Measurements from ENCODE around the gene DCTN2.
"Not testable (repeated sequence)": the region's sequence is repeated elsewhere in the genome, so short reads cannot be mapped to it uniquely, and the experiment has no call there.

The DCTN2 gene

DNA sequence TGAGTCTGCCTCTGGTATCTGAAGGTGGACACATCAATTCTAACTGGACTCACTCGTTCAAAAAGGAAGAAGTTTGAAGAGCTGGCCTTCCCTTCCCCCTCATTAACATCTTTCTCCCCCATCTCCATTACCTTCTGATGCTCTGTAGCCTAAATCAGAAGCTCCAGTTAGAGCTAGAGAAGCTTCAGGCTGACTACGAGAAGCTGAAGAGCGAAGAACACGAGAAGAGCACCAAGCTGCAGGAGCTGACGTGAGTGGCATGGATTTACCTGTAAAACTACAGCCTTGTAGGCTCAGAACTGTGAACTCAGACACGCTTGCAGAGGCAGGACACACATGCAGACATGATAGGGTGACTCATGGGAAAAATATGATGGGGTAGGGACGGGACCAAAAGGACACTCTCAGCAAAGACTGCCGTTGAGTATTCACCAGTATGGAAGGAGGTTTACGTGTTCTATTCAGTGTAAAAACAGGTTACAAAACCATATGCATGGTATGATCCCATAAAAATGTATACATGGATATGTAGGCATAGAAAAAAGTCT, 29.7 kb upstream of the DCTN2 start:
- no peak for DNase-seq

GRCh38 chr12:57575771-57576612, 29.0 kb upstream of the DCTN2 start:
- DNase-seq: no peak

GRCh38 chr12:57574795-57575194, 27.8 kb upstream of the DCTN2 start:
- DNase-seq: no peak

DNA sequence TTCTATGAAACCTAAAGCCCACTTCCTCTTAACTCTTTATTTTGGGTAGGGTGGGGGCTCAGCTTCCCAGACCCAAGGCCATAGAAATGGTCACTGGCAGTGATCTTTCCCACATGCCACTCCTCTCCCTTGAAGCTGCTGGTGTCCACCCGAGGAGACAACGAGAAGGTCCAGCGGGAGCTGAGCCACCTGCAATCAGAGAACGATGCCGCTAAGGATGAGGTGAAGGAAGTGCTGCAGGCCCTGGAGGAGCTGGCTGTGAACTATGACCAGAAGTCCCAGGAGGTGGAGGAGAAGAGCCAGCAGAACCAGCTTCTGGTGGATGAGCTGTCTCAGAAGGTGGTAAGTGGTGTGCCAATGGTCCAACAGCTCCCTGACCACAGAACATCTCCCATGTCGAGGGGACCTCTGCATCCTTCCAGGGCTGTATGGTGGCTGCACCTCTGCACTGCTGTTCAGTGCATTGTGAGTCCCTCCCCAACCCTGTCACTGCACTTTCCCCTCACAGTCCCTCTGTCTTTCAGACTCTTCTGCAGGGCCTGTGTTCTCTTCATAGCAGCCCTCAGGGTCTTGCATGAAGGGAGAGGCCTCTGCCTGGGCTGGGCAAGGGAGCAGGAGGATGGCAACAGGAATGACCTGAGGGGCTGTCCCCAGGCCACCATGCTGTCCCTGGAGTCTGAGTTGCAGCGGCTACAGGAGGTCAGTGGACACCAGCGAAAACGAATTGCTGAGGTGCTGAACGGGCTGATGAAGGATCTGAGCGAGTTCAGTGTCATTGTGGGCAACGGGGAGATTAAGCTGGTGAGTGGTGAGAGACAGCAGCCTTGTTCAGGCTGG, 25.2 kb upstream of the DCTN2 start:
- DNase-seq: no peak

- DNase-seq: not testable (repeated sequence)
Measured at GRCh38 chr12:57570438-57570837, 23.4 kb upstream of the DCTN2 start.

GRCh38 chr12:57569858-57570257, 22.9 kb upstream of the DCTN2 start:
- no peak for DNase-seq

DNA sequence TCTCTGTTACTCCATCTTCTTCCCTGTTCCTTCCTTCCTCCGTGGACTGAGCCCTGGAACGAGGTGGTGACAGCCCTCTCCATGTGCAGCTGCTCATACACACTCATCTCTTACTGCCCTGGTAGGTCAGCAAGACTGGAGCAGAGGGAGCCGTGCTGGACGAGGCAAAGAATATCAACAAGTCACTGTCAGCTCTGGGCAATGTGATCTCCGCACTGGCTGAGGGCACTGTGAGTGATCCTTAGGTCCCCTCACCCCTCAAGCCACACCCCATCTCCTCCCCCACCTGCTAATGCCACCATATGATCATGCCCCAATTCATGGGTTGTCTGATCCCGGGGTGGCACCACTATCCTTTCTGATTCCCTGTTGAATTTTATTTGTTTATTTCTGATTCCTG, 21.8 kb upstream of the DCTN2 start:
- DNase-seq: no peak

GRCh38 chr12:57564178-57564740, 17.3 kb upstream of the DCTN2 start:
- DNase-seq: no peak

DNA sequence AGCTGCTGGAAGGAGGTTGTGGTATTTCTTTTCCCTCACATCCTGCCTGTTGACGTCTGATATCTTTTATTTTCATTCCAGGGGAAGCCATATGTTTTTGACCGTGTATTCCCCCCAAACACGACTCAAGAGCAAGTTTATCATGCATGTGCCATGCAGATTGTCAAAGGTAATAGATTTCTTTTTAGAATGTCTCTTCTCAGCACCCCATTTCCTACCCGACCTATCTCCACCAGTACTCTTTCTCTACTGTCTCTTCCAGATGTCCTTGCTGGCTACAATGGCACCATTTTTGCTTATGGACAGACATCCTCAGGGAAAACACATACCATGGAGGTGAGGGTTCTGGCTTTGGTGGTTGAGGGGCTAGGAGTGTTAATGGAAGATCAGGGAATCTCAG, 16.4 kb upstream of the DCTN2 start:
- no peak for DNase-seq

DNA sequence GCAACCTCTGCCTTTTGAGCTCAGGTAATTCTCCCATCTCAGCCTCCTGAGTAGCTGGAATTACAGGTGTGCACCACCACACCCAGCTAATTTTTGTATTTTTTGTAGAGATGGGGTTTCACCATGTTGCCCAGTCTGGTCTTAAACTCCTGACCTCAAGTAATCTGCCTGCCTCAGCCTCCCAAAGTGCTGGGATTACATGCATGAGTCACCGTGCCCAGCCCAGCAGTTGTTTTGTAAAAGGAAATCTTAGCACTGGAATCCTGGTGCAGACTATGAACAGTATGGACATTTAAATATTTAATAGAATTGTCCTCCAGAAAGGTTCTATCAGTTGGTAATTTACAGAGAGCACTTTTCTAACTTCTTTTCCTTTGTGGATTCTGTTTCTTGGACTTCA, 14.1 kb upstream of the DCTN2 start:
- DNase-seq: not testable (repeated sequence)

- no peak for DNase-seq
Measured at GRCh38 chr12:57560516-57560915, 13.5 kb upstream of the DCTN2 start.

GRCh38 chr12:57558864-57559263, 11.9 kb upstream of the DCTN2 start:
- no peak for DNase-seq

DNA sequence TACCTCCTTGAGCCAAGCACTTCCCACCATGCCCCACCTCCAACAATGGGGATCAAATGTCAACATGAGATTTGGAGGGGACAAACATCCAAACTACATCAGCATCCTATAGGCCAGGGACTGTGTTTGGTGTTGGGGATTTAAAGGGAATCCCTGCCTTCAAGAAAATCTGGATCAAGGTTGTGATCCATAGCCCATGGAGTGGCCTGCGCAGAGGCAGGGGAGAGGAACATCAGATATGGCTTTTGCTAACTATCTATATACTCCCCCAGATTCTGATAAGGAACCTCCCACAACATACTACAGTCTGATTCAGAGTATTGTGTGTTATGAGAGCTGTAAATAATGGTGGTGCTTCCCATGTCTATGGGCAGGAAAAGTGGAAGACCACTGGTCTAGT, 7.9 kb upstream of the DCTN2 start:
- no peak for DNase-seq

DNA sequence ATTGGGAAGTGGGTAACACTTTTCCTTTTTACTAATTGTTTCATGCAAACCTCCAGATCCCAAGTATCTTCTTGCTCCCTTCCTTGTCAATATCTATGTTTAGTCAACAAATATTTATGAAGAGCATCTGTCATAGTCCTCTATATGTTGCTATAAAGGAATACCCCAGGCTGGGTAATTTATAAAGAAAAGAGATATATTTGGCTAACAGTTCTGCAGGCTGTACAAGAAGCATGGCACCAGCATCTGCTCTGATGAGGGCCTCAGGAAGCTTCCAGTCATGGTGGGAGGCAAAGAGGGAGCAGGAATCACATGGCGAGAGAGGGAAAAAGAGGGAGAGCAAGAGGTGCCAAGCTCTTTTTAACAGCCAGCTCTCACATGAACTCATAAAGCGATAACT, 7.5 kb upstream of the DCTN2 start:
- no peak for DNase-seq

- DNase-seq: no peak
Measured at GRCh38 chr12:57553343-57554202, 6.6 kb upstream of the DCTN2 start.

- no peak for DNase-seq
Measured at GRCh38 chr12:57552835-57553313, 5.9 kb upstream of the DCTN2 start.

DNA sequence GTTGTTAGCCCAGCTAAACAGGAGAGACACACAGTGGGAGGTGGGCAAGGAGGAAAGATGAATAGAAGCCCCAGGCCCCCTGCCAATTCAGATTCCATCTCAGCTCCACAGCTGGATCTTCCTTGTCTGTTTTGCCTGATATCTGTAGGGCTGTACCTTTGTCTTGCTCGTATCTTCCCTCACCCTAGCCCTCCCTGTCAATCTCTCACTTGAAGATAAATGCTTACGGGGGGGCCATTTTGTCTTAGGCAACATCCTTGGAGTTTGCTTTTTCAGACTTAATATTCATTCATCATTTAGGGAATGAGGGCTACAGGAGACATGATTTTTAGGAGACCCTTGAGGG, 5.3 kb upstream of the DCTN2 start:
- DNase-seq: no peak

- no peak for DNase-seq
Measured at GRCh38 chr12:57551637-57552305, 4.8 kb upstream of the DCTN2 start.

DNA sequence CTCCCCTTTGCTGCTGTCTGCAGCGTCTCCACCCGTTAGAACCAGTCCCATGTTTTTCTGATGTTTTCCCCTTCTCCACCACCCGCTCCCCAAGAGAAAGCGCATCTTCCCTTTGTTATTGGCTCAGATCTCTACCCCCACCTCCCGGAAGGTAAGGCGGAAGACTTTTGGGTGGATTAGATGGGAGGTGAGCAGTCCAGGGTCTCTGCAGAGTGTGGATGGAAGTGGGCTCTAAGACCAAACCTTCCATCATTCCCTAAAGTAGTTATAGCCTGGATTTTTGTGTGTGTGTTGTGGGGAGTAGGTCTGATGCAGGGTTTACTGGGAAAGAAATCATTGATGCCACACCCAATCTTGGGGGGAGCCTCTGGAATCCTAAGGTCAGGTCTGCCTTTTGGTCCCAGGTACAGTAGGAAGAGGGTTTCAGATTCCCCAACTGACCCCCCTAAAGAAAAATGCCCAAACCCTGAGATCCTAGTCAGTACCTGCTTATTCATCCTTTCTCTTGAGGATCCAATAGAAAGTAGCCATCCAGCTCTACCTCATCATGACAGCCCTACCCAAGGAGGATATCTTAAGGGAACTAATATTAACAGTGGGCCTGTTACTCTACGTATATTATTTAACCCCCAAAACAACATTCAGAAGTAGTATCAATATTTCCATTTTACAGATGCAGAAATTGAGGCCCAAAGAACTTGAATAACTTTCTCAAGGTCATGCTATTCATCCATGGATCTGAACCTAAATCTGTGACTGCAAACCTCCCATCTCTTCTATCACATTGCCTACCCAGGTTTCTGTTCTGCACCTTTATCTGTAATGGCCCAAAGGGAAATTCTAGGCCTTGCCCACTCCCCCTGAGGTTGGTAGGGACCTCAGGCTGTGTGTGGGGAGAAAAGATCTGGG, 3.9 kb upstream of the DCTN2 start:
- DNase-seq: no peak

DNA sequence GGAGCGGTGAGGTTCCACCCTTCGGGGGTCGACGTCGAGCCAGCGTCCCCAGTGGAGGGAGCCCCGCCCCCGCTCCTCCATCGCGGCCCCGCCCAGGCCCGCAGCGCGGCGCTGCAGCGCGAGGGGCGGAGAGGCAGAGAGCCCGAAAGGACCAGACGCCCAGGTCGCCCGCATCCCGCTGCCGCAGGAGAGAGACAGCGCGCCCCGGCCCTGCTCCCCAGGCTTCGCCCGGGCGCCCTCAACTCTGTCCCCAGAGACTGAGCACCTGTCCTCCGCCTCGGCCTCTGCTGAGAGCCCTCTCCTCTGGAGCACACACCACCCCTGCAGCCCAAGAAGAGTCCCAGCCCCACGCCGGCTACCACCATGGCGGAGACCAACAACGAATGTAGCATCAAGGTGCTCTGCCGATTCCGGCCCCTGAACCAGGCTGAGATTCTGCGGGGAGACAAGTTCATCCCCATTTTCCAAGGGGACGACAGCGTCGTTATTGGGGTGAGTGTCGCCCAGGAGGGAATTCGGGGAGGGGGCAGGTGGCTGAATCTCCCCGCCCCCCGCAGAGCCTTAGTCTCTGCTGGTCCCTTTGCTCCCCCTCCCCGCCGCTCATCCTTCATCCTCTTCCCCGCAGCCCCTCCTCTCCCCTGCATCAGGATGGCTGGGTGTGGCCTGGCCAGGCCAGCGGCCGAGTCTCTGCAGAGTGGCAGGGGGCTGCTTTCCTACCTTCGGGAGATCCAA, 3.1 kb upstream of the DCTN2 start, which contains the start of gene KIF5A:
TSS of gene KIF5A (plus strand) at position 136 of the 732 bp plus-strand sequence. CDS start at position 364, 228 bp downstream.
- DNase-seq: no peak
